PC-3 (cell line): Measurements from ENCODE around the gene HTD2.

ENCODE experiments used
- EZH2 ChIP-seq: fragments of 300-600 bp; sonication (generic); IDR thresholded peaks from one replicate; pipeline ENCODE4 v1.6.1; 2017; ENCODE audit warnings: antibody characterized with exemption, mild to moderate bottlenecking, low read length; ENCODE audit not compliant: unreplicated experiment
- EZH2phosphoT487 ChIP-seq: fragments of 300-600 bp; sonication (generic); IDR thresholded peaks from 2 replicates; pipeline ENCODE4 v1.6.1; 2018; ENCODE audit warnings: mild to moderate bottlenecking, antibody characterized with exemption, low read length, borderline replicate concordance
- TF ChIP-seq, protein P1 (sequence below): fragments of 300-600 bp; sonication (generic); conservative IDR thresholded peaks from 2 replicates; pipeline ENCODE4 v1.5.1; 2017; ENCODE audit warnings: antibody characterized with exemption, low read depth, mild to moderate bottlenecking, low read length

DNA sequence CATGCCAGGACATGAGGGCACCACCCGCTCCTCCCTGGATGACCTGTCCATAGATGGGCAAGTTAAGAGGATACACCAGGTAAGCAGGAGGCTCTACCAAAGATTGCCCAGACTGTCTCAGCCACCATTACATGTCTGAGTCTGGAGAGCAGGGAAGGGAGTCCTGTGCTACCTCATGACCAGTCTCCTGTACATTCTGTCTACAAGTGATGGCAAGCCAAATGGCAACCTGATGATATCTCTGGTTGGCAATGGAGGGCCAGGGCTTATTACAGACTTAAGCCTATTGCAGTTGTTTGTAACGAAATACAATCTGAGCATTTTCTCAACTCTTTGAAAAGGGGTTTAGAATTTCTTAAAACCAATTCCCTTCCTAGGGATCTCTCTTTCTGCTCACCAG is 37.0 kb upstream of the HTD2 start:
- TF ChIP-seq, protein P1, sequence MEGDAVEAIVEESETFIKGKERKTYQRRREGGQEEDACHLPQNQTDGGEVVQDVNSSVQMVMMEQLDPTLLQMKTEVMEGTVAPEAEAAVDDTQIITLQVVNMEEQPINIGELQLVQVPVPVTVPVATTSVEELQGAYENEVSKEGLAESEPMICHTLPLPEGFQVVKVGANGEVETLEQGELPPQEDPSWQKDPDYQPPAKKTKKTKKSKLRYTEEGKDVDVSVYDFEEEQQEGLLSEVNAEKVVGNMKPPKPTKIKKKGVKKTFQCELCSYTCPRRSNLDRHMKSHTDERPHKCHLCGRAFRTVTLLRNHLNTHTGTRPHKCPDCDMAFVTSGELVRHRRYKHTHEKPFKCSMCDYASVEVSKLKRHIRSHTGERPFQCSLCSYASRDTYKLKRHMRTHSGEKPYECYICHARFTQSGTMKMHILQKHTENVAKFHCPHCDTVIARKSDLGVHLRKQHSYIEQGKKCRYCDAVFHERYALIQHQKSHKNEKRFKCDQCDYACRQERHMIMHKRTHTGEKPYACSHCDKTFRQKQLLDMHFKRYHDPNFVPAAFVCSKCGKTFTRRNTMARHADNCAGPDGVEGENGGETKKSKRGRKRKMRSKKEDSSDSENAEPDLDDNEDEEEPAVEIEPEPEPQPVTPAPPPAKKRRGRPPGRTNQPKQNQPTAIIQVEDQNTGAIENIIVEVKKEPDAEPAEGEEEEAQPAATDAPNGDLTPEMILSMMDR = no peak
- TF ChIP-seq EZH2 (no peak), EZH2phosphoT487 (no peak)
